ENCODE measurements around the gene DPP8.
A peak's percentile ranks its signal among the peaks of the same experiment; 100 is the strongest.

DPP8 gene

GRCh38 chr15:65393091-65393490 is 124.4 kb downstream of the DPP8 start:
- peak in 2 of 10 donors; percentile 34 to 62 for DNase-seq
- intact Hi-C loops (cut with DNase I) = no loop called here
